Activated CD8-positive, alpha-beta memory T cell treated with anti-CD3 and anti-CD28 coated beads, Interleukin-2, amount 50 U/mL, for 48 hours (primary cell): Measurements from ENCODE around the gene FKBP2.

Source experiments
- DNase-seq: peaks from one replicate; pipeline ENCODE4 v3.0.0-alpha.2; 2020

The FKBP2 gene

DNA sequence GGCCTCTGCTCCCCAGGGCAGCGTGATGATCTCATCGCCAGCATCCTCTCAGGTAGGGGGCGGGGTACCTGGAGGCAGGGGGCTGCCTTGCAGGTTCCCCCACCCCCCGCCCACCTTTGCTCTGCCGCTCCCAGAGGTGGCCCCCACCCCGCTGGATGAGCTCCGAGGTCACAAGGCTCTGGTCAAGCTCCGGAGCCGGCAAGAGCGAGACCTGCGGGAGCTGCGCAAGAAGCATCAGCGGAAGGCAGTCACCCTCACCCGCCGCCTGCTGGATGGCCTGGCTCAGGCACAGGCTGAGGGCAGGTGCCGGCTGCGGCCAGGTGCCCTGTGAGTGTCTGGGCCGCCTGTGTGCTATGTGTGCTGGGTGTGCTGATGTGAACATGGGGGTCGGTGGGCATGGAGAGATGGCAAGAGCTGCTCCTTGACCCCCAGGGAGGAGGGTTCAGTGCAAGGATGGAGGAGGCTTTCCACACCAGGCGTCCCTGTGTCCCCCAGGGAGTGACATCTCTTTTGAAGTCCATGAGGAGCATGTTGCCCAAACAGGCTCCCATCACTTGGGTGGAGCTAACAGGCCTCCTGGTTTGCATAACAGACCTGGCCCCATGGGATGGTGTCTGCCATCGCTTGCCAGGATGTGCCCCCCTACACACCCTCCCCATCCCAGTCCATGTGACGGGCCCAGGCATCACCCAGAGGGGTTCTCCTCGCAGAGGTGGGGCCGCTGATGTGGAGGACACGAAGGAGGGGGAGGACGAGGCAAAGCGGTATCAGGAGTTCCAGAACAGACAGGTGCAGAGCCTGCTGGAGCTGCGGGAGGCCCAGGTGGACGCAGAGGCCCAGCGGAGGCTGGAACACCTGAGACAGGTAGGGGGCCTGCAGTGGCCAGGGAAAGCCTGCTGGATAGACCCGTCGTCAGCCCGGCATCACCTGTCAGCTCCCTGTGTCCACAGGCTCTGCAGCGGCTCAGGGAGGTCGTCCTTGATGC lies 24.6 kb downstream of the FKBP2 start:
- DNase-seq: no peak

GRCh38 chr11:64266339-64266738 lies 25.4 kb downstream of the FKBP2 start:
- DNase-seq: no peak

GRCh38 chr11:64267207-64267945 lies 26.5 kb downstream of the FKBP2 start:
- no peak for DNase-seq

- DNase-seq: no peak
Observed at GRCh38 chr11:64268025-64268892, 27.4 kb downstream of the FKBP2 start.

GRCh38 chr11:64268893-64269539 lies 28.1 kb downstream of the FKBP2 start:
- DNase-seq: peak; percentile 84

DNA sequence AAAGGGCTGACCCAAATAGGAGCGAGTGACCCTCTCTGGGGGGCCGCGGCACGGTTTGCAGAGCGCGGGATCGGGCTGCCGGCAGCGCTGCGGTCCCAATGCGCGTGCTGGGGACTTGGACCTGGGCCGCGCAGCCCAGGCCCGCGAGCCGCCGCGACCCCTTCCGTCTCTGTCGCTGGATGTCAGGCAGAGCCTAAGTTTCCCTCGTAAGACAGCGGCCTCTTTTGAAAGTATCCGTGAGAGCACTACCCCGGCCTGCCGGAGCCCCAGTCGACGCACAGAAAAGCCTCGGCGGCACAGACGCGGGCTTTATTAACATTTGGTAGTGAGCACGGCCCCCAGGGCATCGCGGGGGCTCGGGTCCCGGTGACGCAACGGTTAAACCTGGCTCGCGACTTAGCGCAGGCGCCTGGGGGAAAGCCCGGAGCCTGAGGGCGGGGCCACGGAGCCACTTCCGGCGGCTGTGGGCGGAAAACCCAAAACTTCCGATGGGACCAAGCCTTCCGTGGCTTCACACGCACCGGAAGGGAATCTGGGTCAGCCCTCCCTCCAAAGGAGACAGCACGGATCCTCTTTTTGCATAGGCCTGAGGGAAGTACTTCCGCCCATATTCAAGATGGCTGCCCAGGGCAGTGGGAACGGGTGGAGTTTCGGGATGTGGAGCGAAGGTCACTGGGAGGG lies 28.8 kb downstream of the FKBP2 start:
- peak; percentile 98 for DNase-seq

DNA sequence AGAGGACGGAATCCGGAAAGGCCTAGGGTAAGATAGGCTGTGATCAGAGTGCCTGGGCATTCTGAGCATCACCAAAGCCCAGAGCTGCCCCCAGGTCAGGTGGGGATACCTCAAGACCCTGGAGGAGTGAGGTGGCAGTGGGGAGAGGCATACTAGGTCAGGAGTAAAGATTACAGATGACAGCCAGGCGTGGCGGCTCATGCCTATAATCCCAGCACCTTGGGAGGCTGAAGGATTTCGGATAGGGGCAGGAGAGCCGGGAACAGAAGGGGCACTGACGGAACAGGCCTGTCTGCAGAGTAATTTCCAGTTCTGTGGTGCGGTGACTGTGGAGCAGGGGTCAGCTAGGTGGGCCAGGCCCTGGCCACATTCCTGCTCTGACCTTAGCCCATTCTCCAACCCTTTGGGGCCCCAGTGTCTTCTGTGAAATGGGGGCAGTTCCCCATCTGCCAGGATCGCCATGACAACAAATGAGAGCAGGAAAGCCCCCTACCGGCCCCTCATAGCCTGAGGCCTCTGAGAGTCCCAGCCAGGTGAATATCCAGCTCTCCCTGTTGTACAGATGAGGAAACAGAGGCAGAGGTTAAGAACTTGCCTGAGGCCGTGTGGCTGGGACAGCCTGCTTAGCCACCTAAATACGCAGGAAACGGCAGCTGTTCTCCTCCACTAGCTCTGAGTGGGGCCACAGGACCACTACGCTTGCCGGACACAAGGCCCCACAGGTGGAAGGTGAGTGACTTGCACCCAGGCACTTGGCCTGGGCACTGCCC lies 34.3 kb downstream of the FKBP2 start:
- DNase-seq: no peak

GRCh38 chr11:64275841-64276240 lies 34.9 kb downstream of the FKBP2 start:
- no peak for DNase-seq

DNA sequence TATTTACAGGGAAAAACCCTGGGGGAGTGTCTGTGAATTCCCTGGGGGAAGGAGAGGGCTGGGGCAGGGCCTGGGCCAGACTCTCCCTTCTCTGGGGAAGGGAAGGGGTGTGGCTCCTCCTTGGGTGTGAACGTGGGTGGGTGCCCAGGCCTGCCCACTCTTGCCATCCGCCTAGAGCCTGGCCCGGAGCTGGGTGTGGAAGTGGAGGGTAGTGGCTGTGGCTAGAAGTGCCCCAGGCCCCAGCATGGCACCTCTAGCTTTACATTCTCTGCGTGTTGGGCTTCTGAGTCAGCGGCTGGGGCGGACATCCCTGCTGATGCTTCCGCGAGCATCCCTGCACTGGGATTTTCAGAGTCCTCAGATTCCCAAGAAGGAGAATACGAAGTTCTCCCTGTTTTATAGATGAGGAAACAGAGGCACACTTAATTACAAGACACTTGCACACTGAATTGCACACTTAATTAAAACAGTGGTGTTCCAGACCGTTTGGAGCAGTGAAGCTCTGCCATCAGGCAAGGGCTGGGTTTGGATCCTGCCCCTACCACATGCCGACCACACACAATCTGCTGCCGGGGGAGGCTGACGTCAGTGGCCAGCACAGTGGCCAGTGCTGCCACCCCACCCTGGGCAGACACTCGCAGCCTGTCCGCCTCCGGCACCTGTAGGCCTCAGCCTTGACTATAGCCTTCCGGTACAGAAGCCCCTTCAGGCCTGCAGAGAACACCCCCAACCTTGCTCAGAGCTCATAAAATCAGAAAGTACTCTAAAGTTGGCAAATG lies 35.9 kb downstream of the FKBP2 start:
- DNase-seq: no peak

GRCh38 chr11:64278576-64279190 lies 37.8 kb downstream of the FKBP2 start:
- DNase-seq: no peak

DNA sequence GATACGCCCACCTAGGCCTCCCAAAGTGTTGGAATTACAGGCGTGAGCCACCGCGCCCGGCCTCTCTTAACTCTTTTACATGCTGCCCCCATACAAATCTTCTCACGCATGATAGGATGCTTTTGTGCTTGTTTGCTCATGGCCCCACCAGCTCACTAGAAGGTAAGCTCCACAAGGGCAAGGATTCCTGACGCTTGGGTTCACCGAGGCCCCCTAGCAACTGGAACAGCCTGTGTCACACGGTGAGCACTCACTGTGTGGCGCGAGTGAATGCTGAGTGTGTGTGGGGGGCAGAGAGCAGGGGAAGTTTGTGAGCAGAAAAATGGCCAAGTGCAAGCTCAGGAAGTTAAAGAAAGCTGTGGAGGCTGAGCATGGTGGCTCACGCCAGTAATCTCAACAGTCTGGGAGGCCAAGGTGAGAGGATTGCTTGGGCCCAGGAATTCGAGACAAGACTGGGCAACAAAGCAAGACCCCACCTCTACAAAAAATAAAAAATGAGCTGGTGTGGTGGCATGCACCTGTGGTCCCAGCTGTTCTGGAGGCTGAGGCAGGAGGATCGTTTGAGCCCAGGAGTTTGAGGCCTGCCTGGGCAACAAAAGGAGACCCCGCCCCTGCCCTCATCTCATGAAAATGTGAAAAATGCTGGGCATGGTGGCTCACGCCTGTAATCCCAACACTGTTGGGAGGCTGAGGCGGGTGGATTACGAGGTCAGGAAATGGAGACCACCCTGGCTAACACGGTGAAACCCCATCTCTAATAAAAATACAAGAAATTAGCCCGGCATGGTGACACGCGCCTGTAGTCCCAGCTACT lies 41.3 kb downstream of the FKBP2 start:
- DNase-seq: no peak

DNA sequence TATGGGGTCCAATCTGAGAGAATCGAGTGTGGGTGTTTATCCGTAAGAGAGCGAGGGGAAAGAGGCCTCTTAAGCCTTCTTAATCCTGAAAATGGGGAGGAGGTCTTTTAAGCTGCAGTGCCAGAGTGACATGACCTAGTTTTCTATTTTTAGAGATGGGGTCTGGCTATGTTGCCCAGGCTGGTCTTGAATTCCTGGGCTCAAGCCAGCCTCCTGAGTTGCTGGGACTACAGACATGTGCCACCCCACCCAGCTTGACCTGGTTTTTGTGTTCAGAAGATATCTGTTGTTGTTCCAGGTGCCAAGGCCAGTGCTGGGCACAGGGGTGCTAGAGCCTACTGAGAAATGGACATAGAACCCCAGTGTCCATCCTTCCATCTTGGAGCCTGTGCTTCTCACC lies 42.2 kb downstream of the FKBP2 start:
- DNase-seq: no peak

- DNase-seq: peak; percentile 96
Observed at GRCh38 chr11:64284048-64284961, 43.4 kb downstream of the FKBP2 start, which contains the start of gene BAD. BAD (minus strand) TSS chr11:64284665; CDS start chr11:64284368, 297 bp downstream.

DNA sequence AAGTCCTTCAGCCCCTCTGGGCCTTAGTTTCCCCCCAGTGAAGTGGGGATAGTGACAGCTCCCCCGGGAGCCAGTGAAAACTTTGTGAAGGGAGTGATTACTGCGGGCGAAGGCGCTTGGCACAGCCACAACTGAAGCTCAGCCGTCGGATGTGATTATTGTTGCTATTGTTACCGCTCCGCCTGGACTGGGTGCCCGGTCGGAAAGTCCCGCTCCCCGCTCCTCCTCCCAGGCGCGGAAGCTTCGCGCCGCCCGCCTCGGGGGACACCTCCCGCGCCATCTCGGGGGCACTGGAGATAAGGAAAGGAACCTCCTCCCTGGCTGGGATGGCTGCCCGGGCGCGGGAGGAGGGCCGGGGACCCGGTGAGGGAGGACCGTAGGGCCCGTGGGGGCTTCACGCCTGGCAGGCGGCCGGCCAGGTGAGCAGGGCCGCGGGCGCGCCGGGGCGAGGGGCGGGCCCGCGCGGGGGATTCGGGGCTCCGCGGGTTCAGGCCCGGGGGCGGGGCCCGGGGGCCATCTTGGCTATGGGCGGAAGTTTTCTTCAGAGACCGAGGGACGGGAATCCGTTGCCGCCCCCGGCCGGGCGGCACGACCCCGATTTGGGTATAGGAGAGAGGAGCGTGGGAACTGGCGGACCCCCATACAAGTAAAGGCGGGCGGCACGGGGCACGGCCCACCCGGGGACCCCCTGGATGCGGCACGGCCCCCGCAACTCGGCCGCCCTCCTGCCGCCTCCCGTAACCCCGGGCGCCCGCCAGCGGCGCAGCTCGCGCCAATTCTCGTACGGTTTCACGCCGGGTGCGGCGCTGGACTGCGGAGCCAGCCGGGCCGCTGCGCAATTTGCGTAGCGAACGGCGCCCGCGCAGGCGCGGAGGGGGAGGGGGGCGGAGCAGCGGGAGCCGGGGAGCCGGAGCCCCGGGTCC lies 44.3 kb downstream of the FKBP2 start, which contains the start of gene GPR137:
TSS of gene GPR137 (plus strand) at position 887 of the 923 bp plus-strand sequence. CDS start 677 bp downstream, outside the sequence.
- peak; percentile 100 for DNase-seq

DNA sequence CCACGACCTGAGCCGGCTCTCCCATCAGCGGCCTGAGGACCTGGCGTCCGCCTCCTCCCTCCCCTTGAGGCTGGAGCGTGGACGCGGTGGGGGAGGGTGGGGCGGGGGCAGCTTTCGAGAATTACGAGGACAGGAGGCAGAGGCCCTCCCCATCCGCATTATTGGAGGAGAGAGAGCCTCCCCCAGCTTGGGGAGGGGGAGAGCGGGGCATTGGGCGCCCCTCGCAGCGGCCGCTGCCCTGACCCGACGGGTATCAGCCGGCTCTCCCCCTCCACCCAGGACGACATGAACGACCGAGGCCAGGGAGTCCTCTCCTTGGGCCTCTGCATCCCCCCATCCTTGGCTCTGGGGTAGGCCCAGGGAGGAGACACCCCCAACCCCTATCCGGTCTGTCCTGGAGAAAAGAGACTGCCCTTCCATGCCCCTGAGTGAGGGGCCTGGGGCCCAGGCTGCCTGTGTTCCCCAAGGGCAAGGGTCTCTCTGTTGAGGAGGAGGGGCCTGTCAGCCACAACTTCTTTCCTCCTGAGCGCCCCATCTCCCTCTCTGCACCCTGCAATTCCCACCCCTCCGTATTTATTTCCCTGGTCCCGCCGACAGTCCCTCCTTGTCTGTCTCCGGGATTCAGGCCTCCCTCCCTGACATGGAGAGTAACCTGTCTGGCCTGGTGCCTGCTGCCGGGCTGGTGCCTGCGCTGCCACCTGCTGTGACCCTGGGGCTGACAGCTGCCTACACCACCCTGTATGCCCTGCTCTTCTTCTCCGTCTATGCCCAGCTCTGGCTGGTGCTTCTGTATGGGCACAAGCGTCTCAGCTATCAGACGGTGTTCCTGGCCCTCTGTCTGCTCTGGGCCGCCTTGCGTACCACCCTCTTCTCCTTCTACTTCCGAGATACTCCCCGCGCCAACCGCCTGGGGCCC lies 45.2 kb downstream of the FKBP2 start:
- no peak for DNase-seq
